Activated naive CD4-positive, alpha-beta T cell treated with anti-CD3 and anti-CD28 coated beads for 36 hours (primary cell): ENCODE results near the gene MEGF10. TPM values are rescaled to one million over a fixed set of nuclear protein-coding genes. Genes with fewer than 3 reads are reported as not detected.

ENCODE experiments used
- CTCF ChIA-PET: fragments of 350-600 bp; sonication (Branson Sonifier 250); formaldehyde crosslinking; loops from one replicate; lab custom pipeline; 2021; ENCODE audit warnings: antibody characterized with exemption; lab: Charles Lee
- DNase-seq: peaks from one replicate; pipeline ENCODE4 v3.0.0-alpha.2; 2020
- H3K27ac Mint-ChIP-seq: one replicate; pipeline ENCODE4 v1.8.0; 2021; ENCODE audit warnings: mild to moderate bottlenecking, mixed read lengths
- H3K27me3 Mint-ChIP-seq: one replicate; pipeline ENCODE4 v1.8.0; 2021; ENCODE audit warnings: low read depth, mixed read lengths
- H3K36me3 Mint-ChIP-seq: one replicate; pipeline ENCODE4 v1.8.0; 2021; ENCODE audit warnings: low read depth, mixed read lengths
- H3K4me1 Mint-ChIP-seq: one replicate; pipeline ENCODE4 v1.8.0; 2021; ENCODE audit warnings: low read depth, mixed read lengths
- H3K4me3 Mint-ChIP-seq: one replicate; pipeline ENCODE4 v1.8.0; 2021; ENCODE audit warnings: mild to moderate bottlenecking, moderate library complexity, mixed read lengths
- H3K9me3 Mint-ChIP-seq: one replicate; pipeline ENCODE4 v1.8.0; 2021; ENCODE audit warnings: mixed read lengths
- intact Hi-C: fragments of 100-400 bp; cut with micrococcal nuclease; formaldehyde crosslinking; loops from one replicate; pipeline ENCODE4 v1.15.1; 2023
- total RNA-seq, 2 experiments: library from RNA; stranded (reverse); gene quantifications; one replicate each; pipeline ENCODE4 v1.2.3, GENCODE V29; 2021

MEGF10 gene
- total RNA-seq, 2 experiments from 2014 or later, result not detected

- Mint-ChIP-seq H3K4me1 (no peaks in the 10 kb centered on the region), H3K9me3 (no peaks in the 10 kb centered on the region), H3K4me3 (no peak overlapping the region), H3K27ac (no peak overlapping the region), H3K27me3 (peaks cover 6% of the 10 kb centered on the region), H3K36me3 (no peaks in the 10 kb centered on the region)
- DNase-seq, result no peak
- intact Hi-C loops, result no loop called here
- CTCF ChIA-PET, result no interaction called here
Measured at GRCh38 chr5:127385936-127386335, 95.3 kb downstream of the MEGF10 start.

DNA sequence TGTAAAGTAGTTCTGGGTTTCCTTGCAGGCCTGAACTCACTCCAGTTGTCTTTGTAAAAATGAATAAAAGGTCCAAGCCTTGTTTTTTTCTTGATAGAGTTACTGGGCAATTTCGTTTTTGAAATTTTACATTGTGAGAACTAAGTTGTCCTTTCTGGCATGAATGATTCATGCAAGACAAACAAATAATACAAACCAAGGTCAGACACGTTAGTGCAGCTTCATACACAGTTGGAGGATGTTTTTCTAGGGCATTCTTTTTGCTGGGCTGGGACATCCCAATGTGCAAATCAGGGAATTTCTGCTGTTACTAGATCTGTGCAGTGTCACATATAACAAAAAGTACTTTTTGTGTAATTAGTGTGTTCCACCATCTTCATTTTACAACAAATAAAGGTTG, 96.0 kb downstream of the MEGF10 start:
- peaks cover 6% of the 10 kb centered on the region for H3K27me3 Mint-ChIP-seq
- CTCF ChIA-PET, result no interaction called here
- H3K4me1 Mint-ChIP-seq, result no peaks in the 10 kb centered on the region
- H3K27ac Mint-ChIP-seq, result no peak overlapping the region
- intact Hi-C loops, result no loop called here
- H3K4me3 Mint-ChIP-seq, result no peak overlapping the region
- H3K9me3 Mint-ChIP-seq, result no peaks in the 10 kb centered on the region
- no peak for DNase-seq
- no peaks in the 10 kb centered on the region for H3K36me3 Mint-ChIP-seq

GRCh38 chr5:127389601-127390000, 99.0 kb downstream of the MEGF10 start:
- Mint-ChIP-seq H3K36me3 (no peaks in the 10 kb centered on the region), H3K27me3 (peaks cover 7% of the 10 kb centered on the region), H3K4me1 (no peaks in the 10 kb centered on the region), H3K27ac (no peak overlapping the region), H3K9me3 (no peaks in the 10 kb centered on the region), H3K4me3 (no peak overlapping the region)
- DNase-seq, result no peak
- CTCF ChIA-PET, result no interaction called here
- intact Hi-C loops, result no loop called here

GRCh38 chr5:127392762-127393161, 102.2 kb downstream of the MEGF10 start:
- Mint-ChIP-seq H3K27me3 (peaks cover 10% of the 10 kb centered on the region), H3K4me3 (no peak overlapping the region), H3K4me1 (no peaks in the 10 kb centered on the region), H3K36me3 (no peaks in the 10 kb centered on the region), H3K9me3 (no peaks in the 10 kb centered on the region), H3K27ac (no peak overlapping the region)
- CTCF ChIA-PET, result no interaction called here
- intact Hi-C loops, result no loop called here
- DNase-seq, result no peak

DNA sequence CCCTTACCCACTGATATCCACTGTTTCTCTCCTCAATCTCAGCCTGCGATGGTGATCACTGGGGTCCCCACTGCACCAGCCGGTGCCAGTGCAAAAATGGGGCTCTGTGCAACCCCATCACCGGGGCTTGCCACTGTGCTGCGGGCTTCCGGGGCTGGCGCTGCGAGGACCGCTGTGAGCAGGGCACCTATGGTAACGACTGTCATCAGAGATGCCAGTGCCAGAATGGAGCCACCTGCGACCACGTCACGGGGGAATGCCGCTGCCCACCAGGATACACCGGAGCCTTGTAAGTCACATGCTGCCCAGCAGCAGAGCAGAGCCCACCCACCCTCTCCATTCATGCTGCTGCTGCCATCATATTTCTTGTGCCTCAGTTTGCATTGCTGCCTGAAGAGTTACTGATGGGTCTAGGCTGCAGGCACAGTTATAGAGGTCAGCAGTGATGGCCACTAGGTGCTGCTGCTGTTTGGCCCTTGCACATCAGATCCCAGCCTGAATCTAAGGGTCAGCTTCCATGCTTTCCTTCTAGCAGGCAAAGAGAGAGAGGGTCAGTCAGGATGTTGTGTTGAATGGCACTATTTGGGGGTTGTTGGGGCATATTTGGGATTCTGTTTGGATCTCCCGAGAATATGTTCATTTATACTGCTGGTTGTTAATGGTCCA, 106.0 kb downstream of the MEGF10 start:
- CTCF ChIA-PET, result no interaction called here
- H3K27me3 Mint-ChIP-seq, result peaks cover 13% of the 10 kb centered on the region
- H3K36me3 Mint-ChIP-seq, result no peaks in the 10 kb centered on the region
- H3K4me3 Mint-ChIP-seq, result no peak overlapping the region
- no peak for DNase-seq
- H3K9me3 Mint-ChIP-seq, result no peaks in the 10 kb centered on the region
- H3K4me1 Mint-ChIP-seq, result no peaks in the 10 kb centered on the region
- no peak overlapping the region for H3K27ac Mint-ChIP-seq
- intact Hi-C loops, result no loop called here

DNA sequence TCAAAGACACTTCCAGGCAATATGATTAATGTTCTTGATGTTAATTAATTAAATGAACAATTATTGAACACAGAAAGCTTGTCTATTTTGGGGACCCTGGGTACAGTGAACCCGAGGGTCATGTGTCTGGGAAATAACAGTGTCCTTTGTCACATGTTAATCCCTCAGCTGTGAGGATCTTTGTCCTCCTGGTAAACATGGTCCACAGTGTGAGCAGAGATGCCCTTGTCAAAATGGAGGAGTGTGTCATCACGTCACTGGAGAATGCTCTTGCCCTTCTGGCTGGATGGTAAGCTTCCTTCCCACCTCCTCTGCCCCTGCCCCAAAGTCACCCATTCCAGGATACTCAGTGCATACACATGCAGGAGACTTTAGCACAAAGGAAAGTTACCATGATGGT, 107.9 kb downstream of the MEGF10 start:
- H3K27me3 Mint-ChIP-seq, result peaks cover 11% of the 10 kb centered on the region
- H3K27ac Mint-ChIP-seq, result no peak overlapping the region
- no peaks in the 10 kb centered on the region for H3K36me3 Mint-ChIP-seq
- H3K4me3 Mint-ChIP-seq, result no peak overlapping the region
- H3K4me1 Mint-ChIP-seq, result no peaks in the 10 kb centered on the region
- intact Hi-C loops, result no loop called here
- CTCF ChIA-PET, result interaction anchor here (1.1 kb wide), 1 partner anchor 39 kb away, joined by 3 read pairs; no protein-coding TSS in a partner anchor
- no peak for DNase-seq
- H3K9me3 Mint-ChIP-seq, result no peaks in the 10 kb centered on the region

DNA sequence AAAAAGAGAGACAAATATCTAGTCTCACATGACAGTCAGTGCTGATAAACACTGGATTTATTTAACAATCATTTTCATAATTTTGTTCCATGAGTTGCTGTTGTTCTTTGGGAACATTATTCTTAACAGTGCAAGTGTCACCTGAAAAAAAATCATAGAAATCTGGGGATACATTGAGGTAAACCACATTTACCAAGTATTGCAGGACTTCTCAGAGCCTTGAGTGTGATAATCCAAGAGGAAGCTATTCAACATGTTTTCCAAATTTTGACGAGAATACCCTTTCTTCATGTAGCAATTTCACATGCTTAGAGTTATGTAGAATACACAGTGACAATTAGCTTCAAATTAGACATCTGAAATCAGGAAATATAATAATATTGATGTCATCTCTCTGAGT, 108.5 kb downstream of the MEGF10 start:
- Mint-ChIP-seq H3K27ac (no peak overlapping the region), H3K9me3 (no peaks in the 10 kb centered on the region), H3K36me3 (no peaks in the 10 kb centered on the region), H3K4me1 (no peaks in the 10 kb centered on the region), H3K27me3 (peaks cover 13% of the 10 kb centered on the region), H3K4me3 (no peak overlapping the region)
- no peak for DNase-seq
- CTCF ChIA-PET, result interaction anchor here (1.1 kb wide), 1 partner anchor 40 kb away, joined by 3 read pairs; no protein-coding TSS in a partner anchor
- intact Hi-C loops, result no loop called here

DNA sequence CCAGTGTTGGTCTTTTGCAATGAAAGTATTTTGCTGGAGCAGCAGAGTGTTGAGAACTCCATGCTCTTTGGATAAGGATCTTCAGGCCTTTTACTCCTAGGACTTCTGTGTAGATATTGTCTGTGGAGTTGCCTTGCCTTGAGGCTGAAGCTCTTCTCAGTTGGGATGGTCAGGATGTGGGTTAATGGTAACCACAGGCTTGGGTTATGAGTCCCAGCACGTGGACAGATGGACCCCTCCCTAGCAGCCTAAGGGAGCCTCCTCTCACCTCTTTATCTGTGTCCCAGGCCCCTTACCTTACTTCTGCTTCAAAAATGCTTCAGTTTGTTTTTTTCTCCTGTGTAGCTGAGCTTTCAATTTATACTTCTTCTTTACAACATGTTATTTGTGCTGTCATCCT, 109.9 kb downstream of the MEGF10 start:
- CTCF ChIA-PET, result interaction anchor here (0.6 to 1.3 kb wide), 3 partner anchors 8 to 92 kb away, joined by 3 to 5 read pairs (median 3); no protein-coding TSS in a partner anchor

GRCh38 chr5:127400946-127401670, 110.5 kb downstream of the MEGF10 start:
- Mint-ChIP-seq H3K4me1 (no peaks in the 10 kb centered on the region), H3K27me3 (peaks cover 15% of the 10 kb centered on the region), H3K9me3 (no peaks in the 10 kb centered on the region), H3K36me3 (no peaks in the 10 kb centered on the region), H3K4me3 (no peak overlapping the region), H3K27ac (no peak overlapping the region)
- no peak for DNase-seq
- CTCF ChIA-PET, result interaction anchor here (0.6 to 1.3 kb wide), 3 partner anchors 8 to 92 kb away, joined by 3 to 5 read pairs (median 3); no protein-coding TSS in a partner anchor
- intact Hi-C loops, result no loop called here

More for the DNA sequence above, 109.9 kb downstream of the MEGF10 start:
- no peaks in the 10 kb centered on the region for H3K4me1 Mint-ChIP-seq
- DNase-seq, result no peak
- peaks cover 13% of the 10 kb centered on the region for H3K27me3 Mint-ChIP-seq
- no peak overlapping the region for H3K27ac Mint-ChIP-seq
- no peaks in the 10 kb centered on the region for H3K9me3 Mint-ChIP-seq
- intact Hi-C loops, result no loop called here
- H3K4me3 Mint-ChIP-seq, result no peak overlapping the region
- H3K36me3 Mint-ChIP-seq, result no peaks in the 10 kb centered on the region

GRCh38 chr5:127402361-127402760, 111.8 kb downstream of the MEGF10 start:
- Mint-ChIP-seq H3K4me3 (no peak overlapping the region), H3K9me3 (no peaks in the 10 kb centered on the region), H3K36me3 (no peaks in the 10 kb centered on the region), H3K4me1 (no peaks in the 10 kb centered on the region), H3K27me3 (peaks cover 13% of the 10 kb centered on the region), H3K27ac (no peak overlapping the region)
- intact Hi-C loops, result no loop called here
- CTCF ChIA-PET, result no interaction called here
- no peak for DNase-seq

- H3K9me3 Mint-ChIP-seq, result no peaks in the 10 kb centered on the region
Measured at GRCh38 chr5:127404190-127404589, 113.6 kb downstream of the MEGF10 start.

GRCh38 chr5:127406326-127407121, 115.9 kb downstream of the MEGF10 start:
- no peaks in the 10 kb centered on the region for H3K36me3 Mint-ChIP-seq
- DNase-seq, result no peak
- intact Hi-C loops, result no loop called here
- no peaks in the 10 kb centered on the region for H3K4me1 Mint-ChIP-seq
- no peaks in the 10 kb centered on the region for H3K9me3 Mint-ChIP-seq
- H3K4me3 Mint-ChIP-seq, result no peak overlapping the region
- peaks cover 12% of the 10 kb centered on the region for H3K27me3 Mint-ChIP-seq
- H3K27ac Mint-ChIP-seq, result no peak overlapping the region
- CTCF ChIA-PET, result no interaction called here

More at GRCh38 chr5:127404190-127404589, 113.6 kb downstream of the MEGF10 start:
- DNase-seq, result no peak
- Mint-ChIP-seq H3K4me1 (no peaks in the 10 kb centered on the region), H3K27me3 (peaks cover 7% of the 10 kb centered on the region), H3K27ac (no peak overlapping the region), H3K4me3 (no peak overlapping the region), H3K36me3 (no peaks in the 10 kb centered on the region)
- CTCF ChIA-PET, result no interaction called here
- intact Hi-C loops, result no loop called here
